ENCODE measurements around the gene SLC22A23.

SLC22A23 gene

GRCh38 chr6:3221578-3221977 lies 235.3 kb downstream of the SLC22A23 start:
- DNase-seq (ENCODE audit: low spot score) = no peak

DNA sequence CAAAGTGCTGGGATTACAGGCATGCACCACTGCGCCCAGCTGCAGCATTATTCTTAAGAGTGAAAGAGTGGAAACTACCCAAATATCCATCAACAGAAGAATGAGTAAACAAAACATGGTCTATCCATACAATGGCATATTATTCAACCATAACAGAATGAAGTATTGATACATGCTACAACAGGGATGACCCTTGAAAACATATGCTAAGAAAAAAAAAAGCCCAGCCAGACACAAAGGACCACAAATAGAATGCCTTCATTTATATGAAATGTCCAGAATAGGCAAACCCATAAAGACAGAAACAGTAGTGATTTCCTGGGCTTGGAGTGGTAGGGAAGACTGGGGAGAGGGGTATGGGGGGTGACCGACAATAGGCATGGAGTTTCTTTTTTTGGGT lies 236.5 kb downstream of the SLC22A23 start:
- no peak for DNase-seq (ENCODE audit: low spot score)
